GM19193 (cell line): ENCODE data around the gene LAMB3.

ENCODE experiments used
- POLR2A ChIP-seq: IDR thresholded peaks from 4 replicates; pipeline ENCODE4 v1.6.1; 2011; ENCODE audit not compliant: insufficient read depth, insufficient read length; ENCODE audit errors: extremely low read depth

LAMB3 gene

DNA sequence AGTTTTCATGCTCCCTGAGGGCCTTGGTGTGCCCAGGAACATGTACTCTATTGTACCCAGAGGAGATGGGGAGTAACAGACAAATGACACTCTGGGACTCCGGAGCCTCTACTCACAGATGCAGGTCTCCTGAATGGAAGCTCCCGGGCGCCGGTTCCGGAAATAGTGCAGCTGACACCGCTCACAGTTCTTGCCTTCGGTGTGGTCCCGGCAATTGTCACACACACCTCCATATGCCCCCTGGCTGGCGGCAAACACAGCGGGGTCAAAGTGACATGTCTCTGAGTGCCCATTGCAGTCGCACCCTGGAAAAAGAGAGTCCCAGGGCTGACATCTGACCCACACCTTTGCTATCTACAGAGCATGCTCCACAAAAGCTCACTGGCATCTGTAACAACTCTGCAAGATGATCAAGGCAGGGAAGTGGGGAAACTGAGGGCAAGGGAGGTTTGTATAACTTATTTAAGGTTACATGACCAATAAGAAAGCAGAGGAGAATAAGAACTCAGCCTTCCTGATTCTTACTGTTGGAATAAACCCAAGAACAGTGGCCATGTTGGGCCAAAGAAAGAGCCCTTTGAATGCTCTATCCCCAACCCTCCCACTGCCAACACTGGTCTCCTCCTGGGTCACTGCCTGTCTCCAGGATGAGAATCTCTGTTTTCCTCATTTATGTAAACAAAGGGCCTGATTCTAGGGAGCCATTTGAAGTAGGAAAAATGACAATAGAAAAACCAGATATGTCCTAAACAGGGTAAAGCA, 22.4 kb downstream of the LAMB3 start:
- no peak for TF ChIP-seq POLR2A

DNA sequence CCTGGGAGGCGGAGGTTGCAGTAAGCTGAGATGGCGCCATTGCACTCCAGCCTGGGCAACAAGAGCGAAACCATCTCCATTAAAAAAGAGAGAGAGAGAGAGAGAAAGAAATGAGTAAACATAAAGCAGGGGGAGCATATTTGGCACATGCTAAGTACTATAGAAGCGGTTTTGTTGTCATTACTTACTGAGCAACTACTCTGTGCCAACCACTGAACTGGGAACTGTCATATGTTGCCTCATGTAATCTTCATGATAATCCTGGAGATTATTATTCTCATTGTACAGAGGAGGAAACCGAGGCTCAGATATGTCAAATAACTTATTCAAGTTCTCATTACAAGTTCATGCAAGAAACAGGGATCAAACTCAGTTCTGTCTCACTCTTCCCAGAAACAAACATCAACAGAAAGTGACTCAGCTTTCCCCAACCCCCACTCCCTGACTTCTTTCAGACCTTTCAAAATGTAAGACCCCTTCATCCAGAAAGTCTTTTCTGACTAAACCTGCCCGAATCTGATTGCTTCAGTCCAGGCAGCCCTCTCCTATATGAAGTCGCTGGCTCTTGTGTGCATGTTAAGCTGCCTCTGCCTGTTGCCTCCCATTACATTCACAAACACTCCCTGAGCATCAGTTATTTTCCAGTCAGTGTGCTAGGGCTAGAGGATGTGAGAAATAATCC, 23.5 kb downstream of the LAMB3 start:
- TF ChIP-seq POLR2A, result no peak

- TF ChIP-seq POLR2A, result no peak
Measured at GRCh38 chr1:209627732-209628196, 24.5 kb downstream of the LAMB3 start.

DNA sequence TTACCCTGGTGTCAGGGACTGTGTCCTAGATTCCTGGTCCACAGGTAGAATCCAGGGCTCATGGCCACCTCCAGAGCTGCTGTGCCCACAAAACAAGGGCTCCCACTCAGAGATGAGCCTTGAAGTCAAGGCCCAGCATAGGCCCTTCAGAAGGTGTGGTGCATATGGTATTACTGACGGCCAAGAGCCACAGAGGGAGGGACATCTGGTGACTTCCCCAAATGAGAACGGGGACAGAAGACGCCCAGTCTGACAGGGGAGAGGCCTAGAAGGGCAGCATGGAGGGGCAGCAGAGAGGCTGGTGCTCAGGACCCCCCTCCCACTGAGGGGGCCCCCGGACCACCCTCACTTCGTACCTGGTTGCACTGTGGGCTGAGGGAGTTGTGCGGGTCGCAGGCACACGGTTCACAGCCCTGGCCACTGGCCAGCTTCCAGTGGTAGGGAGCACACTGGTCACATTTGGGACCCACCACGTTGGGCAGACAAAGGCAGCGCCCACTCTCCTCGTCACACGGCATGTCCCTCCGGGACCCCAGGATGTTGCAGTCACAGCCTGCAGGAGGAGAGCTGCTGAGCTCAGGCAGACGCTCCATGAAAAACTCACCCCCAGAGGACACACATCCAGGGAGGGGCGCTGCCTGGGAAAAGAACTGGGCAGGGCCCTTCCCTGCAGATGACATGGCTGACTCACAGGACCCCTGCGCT, 25.0 kb downstream of the LAMB3 start:
- TF ChIP-seq POLR2A, result no peak

DNA sequence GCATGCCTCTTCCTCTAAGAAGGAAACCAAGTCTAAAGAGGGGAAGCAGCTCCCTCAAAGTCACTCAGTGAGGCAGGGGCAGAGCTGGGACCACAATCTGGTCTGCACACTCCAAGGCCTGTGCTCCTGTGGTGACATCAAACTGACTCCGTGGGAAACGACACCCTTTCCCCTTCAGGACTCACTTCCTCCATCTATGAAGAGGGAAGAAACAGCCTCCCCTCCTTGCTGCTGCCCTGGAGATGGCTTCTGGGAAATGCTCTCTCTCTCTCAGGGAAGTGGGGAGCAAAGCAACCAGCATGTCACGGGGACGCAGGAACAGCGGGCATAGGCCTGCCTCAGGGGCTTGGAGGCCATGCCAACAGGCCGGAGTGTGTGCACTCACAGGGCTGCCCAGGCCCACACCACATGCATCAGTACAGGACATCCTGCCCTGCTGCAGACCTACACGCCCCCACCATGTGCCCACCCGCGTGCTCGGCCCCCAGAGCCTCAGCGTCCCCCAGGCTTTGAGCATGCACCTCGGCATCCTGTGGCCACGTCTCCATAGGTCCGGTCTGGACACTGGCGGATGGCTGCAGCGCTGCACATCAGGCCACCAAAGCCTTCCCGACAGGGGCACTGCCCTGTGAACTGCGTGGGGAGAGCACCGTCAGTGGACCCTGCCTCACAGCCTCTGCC, 25.7 kb downstream of the LAMB3 start:
- no peak for TF ChIP-seq POLR2A

- no peak for TF ChIP-seq POLR2A
Measured at GRCh38 chr1:209625791-209626285, 26.4 kb downstream of the LAMB3 start.

- TF ChIP-seq POLR2A, result no peak
Measured at GRCh38 chr1:209624558-209625549, 27.4 kb downstream of the LAMB3 start.

DNA sequence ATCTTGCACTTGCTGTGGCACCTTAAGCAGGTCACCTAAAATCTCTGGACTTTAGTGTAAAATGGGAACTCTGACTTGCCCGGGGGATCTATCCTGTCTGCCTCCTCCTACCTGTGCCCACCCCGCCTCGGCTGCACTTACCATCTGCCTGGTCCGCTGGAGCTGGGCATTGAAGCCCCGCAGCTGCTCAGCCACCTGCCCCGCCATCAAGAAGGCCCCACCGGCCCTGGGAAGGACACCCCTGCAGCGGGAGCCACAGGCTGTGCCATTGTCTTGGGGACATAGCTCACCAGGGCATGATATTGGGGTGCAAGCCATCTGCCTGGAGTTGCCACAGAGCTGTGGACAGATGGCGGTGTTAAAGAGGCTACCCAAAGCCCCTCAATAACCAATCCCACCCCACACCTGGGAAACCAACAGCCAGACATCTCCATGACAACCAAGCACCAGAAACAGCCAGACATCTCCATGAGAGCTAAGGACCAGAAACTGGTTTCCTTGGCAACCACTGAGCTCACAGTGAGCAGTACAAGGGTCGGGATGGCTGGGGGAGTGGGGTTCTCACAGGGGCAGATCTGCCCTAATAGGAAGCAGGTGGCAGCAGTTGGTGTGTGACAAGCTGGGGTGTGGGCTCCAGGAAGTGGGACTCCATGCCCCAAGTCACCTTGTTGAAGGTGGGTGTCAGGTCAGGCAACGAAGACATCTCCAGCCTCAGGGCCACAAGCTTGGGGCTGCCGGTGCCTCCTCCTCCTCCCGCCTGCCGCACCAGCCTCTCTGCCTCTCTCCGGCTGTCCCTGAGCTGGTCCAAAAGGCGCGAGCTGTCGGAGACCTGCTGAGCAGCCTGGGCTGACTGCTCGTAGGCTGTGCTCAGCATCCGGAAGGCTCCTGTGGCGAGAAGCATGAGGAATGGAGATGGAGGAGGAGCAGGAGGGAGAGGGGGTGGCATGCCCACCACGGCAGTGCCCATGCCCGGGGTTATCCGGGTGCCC, 29.1 kb downstream of the LAMB3 start:
- no peak for TF ChIP-seq POLR2A

DNA sequence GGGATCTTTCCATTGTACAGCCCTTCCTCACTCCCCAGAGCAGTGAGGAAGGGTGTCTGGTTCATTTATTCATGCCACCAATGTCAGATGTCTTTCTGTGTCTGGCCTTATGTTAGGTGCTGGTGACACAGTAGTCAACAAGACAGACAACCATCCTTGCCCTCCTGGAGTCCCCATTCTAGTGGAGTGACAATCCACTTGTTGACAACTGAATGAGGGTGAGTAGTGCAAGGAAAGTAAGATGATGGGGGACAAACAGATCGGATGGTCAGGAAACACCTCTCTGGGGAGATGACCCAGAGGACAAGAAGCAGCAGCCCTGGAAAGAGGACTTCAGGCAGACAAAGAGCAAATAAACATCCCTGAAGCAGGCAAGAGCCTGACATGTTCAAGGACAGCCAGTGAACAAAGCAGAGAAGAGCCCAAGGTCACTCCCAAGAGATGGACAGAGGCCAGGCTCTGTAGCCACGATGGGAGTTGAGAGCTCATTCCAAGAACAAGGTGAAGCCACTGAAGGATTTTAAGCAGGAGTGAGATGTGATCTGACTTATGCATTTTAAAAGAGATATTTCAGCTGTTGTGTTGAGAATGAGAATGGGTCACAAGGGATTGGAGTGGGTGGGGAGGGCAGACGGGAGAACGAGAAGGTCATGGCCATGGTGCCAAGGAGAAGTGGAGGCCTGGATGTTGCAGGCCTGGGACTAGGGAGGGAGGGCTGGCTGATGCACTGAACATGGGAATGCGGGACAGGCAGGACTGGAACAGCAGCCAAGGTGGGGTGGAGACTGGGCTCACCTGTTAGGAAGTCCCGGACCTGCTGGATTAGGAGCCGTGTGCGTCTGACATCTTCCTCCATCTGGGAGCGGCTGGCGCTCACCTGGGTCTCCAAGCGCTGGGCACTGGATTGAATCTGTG, 30.2 kb downstream of the LAMB3 start:
- no peak for TF ChIP-seq POLR2A

DNA sequence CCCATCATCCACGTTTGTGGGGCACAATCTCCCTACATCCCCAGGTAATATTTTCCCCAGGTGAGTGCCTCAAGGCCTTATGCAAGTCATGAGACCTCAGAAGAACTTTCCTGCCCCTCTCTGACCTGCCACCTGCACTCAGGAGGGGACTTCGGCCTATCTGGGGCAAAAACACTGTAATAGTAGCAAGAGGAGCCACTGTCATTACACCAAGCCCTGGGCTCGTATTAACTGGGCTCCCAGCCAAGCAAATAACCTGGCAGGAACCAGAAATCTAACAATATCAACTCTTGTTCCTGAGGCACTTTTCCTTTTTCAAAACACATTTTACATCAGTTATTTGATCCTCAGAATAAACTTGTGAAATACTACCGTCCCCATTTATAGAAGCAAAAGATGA, 30.9 kb downstream of the LAMB3 start:
- TF ChIP-seq POLR2A, result no peak

DNA sequence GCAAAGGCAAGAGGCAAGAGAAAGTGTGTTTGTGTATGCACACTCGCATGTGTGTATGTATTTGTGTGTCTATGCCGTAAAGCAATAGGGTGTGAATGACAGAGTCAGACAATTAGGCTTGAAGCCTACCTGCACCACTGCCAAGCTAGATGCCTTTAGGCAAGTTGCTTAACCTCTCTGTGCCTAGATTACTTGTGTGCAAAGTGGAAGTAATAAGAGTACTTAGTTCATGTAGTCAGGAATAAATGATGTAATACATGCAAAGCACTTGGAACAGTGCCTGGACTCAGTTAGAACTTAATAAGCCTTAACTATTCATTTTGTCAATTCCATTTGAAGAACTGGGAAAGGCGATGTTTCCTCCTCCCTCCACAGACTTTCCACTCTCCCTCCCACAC, 31.7 kb downstream of the LAMB3 start:
- TF ChIP-seq POLR2A, result no peak
